HG02981 (cell line): ENCODE data around the gene METTL16.
A peak's percentile ranks its signal among the peaks of the same experiment; 100 is the strongest.
"Not testable (repeated sequence)": the region's sequence is repeated elsewhere in the genome, so short reads cannot be mapped to it uniquely, and the experiment has no call there.

Experiments
- ATAC-seq: cut with Tn5 transposase; IDR thresholded peaks from one replicate; pipeline ENCODE4 v1.9.1; 2021; ENCODE audit warnings: mild to moderate bottlenecking, moderate library complexity; ENCODE audit not compliant: unreplicated experiment

METTL16 gene, protein sequence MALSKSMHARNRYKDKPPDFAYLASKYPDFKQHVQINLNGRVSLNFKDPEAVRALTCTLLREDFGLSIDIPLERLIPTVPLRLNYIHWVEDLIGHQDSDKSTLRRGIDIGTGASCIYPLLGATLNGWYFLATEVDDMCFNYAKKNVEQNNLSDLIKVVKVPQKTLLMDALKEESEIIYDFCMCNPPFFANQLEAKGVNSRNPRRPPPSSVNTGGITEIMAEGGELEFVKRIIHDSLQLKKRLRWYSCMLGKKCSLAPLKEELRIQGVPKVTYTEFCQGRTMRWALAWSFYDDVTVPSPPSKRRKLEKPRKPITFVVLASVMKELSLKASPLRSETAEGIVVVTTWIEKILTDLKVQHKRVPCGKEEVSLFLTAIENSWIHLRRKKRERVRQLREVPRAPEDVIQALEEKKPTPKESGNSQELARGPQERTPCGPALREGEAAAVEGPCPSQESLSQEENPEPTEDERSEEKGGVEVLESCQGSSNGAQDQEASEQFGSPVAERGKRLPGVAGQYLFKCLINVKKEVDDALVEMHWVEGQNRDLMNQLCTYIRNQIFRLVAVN

GRCh38 chr17:2511462-2512369, at the start of gene METTL16:
Gene METTL16 (minus strand): TSS chr17:2511888. CDS start chr17:2502331, 9,557 bp downstream.
- ATAC-seq, result peak; percentile 98

DNA sequence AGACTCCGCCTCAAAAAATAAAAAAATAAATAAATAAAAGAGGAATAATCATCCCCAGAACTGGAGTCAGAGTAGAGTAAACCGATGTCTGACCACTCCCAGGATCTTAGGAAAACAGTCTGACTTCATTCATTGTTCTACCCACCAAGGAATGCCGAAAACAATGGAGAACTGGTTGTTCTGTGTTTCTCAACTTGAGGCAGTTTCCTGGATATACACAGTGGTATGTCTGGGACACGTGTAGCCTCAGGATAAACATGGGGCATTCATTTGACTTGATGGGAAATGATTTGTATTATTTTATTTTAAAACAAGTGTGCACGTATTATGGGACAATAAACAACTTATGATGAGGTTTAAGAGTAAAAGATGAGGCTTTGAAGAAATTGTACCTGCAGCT, 49.0 kb upstream of the METTL16 start:
- no peak for ATAC-seq

- ATAC-seq, result no peak
Observed at GRCh38 chr17:2551928-2552327, 40.2 kb upstream of the METTL16 start.

DNA sequence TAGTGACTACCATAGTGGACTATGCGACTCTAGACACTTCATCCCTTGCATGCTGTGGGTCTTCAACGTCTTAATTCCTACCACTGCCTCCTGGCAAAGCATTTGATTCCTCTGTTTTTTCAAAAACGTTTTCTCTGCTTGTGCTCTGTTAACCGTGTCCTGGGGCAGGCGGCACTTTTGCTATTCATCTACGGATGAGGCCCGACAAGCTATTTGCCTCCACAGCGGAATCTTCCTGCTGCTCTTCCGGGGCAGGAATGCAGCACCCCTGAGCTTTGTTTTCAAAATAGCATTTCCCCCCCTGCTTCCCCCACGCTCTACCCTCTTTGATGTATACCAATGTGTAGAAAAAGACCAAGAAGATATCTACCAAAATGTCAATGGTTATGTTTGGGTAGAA, 39.8 kb upstream of the METTL16 start:
- ATAC-seq, result no peak

DNA sequence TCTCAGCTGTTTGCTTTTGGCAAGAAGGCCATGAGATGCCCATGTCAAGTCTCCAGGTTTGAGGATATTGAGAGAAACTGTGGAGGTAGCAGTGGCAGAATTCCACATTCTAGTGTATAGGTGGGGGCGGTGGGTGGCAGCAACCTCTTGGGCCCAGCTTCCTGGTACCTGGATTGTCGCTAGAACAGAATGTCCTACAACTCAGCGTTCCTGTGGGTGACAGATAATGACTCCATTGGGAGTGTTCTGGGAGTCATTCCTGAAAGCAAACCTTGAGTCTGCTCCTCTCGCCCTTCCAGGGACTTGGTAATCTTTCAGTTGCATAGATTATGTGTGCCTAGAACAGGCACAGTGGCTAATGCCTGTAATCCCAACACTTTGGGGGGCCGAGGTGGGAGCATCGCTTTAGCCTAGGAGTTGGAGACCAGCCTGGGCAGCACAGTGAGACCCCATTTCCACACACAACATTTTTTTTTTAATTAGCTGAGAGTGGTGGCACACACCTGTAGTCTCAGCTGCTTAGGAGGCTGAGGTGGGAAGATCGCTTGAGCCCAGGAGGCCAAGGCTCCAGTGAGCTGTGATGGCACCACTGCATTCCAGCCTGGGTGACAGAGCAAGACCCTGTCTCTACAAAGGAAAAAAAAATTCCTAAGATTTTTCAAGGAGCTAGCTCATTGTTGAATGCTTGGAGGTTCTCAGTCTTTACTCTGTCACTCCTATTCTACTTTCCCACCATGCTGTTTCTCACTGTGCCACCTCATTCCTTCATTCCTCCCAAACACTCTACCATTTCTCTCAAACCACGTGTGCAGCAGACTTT, 37.9 kb upstream of the METTL16 start:
- no peak for ATAC-seq

DNA sequence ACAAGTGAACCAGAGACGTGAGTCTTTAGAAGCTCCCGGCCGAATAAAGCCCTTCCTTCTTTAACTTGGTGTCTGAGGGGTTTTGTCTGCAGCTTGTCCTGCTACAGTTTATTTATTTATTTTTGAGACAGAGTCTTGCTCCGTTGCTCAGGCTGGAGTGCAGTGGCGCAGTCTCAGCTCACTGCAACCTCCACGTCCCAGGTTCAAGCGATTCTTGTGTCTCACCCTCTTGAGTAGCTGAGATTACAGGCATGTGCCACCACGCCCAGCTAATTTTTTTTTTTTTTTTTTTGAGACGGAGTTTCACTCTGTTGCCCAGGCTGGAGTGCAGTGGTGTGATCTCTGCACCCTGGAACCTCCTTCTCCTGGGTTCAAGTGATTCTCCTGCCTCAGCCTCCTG, 36.3 kb upstream of the METTL16 start:
- ATAC-seq, result not testable (repeated sequence)

GRCh38 chr17:2547176-2547575, 35.5 kb upstream of the METTL16 start:
- ATAC-seq, result no peak

GRCh38 chr17:2545393-2545792, 33.7 kb upstream of the METTL16 start:
- no peak for ATAC-seq

DNA sequence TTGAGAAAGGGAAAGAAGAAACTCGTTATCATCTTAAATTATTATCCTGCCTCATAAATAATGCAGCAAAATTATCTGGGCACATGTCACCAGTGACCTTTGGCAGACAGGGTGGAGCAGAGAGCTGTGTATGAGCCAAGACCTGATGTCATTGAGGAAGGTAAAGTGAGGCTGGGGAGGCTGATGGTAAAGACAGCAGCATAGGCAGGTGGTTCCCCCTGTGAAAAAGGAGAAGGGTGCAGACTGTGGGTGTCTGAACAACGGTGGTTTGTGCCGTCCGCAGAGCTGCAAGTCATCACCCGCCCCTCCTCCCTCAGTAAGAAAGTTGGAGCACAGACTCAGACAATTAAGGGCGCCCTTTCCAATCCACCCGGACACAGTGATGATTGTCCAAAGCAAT, 30.8 kb upstream of the METTL16 start:
- ATAC-seq, result no peak

DNA sequence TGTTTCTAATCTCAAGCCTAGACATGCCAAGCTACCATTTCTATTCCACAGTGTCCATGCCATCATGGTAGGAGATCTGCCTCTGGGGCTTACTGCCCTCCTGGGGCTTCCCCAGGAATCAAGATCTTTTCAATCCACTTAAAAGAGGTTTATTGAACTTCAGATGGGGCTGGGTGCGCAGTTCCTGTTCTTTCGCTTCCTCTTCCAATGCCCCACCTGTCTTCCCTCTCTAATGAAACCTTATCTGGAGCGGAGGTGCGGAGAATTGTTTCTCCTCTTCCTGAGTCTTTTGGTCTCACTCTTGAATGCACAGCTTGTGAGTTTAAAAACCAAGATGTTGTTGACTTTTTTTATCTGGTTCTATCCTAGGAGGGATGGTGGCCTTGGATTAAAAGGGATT, 30.4 kb upstream of the METTL16 start:
- no peak for ATAC-seq

DNA sequence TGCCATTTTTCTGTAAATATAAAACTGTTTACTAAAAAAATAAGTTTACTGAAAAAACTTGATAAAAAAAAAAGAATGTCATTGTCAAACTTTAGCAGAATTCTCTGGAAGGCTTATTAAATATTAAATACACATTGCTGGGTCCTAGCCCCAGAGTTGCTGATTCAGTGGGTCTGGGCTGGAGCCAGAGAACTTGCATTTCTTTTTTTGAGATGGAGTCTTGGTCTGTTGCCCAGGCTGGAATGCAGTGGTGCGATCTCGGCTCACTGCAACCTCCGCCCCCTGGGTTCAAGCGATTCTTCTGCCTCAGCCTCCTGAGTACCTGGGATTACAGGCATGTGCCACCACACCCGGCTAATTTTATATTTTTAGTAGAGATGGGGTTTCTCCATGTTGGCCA, 25.9 kb upstream of the METTL16 start:
- ATAC-seq, result not testable (repeated sequence)

DNA sequence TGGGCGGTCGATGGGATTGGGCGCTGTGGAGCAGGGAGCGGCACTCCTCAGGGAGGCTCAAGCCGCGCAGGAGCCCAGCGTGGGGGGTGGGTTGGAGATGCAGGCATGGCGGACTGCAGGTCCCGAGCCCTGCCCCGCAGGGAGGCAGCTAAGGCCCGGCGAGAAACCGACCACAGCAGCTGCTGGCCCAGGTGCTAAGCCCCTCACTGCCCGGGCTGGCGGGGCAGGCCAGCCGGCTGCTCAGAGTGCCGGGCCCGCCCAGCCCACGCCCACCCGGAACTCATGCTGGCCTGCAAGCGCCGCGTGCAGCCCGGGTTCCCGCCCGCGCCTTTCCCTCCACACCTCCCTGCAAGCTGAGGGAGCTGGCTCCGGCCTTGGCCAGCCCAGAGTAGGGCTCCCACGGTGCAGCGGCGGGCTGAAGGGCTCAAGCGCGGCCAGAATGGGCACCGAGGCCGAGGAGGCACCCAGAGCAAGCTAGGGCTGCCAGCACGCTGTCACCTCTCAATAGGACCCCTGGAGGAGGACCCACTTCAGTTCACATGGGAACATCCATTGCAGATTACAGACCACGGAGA, 20.5 kb upstream of the METTL16 start:
- no peak for ATAC-seq

DNA sequence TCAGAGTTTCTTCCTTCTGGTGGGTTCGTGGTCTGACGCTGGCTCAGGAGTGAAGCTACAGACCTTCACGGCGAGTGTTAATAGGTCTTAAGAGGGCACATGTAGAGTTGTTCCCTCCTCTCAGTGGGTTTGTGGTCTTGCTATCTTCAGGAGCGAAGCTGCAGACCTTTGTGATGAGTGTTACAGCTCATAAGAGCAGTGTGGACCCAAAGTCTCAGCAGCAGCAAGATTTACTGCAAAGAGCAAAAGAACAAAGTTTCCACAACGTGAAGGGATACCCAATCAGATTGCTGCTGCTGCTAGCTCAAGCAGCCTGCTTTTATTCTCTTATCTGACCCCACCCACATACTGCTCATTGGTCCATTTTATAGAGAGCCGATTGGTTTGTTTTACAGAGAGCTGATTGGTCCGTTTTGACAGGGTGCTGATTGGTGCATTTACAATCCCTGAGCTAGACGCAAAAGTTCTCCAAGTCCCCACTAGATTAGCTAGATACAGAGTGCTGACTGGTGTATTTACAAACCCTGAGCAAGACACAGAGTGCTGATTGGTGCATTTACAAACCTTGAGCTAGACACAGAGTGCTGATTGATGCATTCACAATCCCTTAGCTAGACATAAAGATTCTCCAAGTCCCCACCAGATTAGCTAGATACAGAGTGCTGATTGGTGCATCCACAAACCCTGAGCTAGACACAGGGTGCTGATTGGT, 19.7 kb upstream of the METTL16 start:
- not testable (repeated sequence) for ATAC-seq

- ATAC-seq, result not testable (repeated sequence)
Observed at GRCh38 chr17:2521775-2522410, 10.2 kb upstream of the METTL16 start.

DNA sequence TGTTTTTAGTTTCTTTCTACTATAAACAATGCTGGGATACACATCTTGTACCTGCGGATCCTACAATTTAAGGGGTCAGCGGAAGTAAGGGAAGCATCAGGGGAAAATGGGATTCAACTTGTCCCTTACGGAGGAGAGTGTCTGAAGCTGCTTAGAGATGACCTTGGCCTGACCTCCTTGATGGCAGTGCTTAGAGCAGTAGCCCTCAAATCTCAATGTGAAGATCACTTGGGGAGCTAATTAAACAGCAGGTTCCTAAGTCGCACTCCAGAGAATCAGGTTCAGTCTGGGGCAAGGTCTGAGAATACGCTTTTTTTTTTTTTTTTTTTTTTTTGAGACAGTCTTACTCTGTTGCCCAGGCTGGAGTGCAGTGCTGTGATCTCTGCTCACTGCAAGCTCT, 9.6 kb upstream of the METTL16 start:
- no peak for ATAC-seq

DNA sequence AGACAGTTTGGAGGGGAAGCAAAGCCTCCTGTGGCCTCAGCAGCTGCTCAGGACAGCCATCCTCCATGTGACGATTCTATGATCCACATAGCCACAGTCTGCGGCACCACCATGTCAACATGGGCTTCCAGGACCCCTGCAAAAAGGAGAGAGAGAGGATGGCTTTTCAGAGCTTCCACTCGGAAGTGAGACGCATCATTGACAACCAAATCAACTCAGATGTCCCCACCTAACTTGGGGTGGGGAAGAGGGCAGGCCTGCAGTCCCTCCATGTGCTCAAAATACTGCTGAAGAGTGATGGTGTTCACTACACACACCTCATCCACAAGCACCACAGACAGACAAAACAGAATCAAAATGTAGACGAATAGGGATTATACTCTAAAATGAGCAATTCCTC, 5.9 kb upstream of the METTL16 start:
- ATAC-seq, result no peak

DNA sequence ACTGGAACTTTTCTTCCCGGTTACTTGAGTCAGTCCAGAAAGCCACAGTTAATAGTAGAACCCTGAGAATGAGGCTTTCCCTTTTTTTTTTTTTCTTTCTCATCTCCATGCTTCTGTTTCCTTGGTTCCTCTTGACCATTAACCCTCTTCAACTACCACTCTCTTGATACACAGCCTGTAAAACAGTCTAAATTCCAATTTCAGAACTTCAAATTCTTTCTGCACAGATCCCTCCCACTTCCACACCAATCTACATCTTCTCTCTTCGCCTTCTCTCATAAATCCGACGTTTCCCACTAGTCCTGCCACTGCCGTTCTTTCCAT, 588 bp downstream of the METTL16 start:
- no peak for ATAC-seq

- ATAC-seq, result no peak
Observed at GRCh38 chr17:2510559-2510958, 1.1 kb downstream of the METTL16 start.

DNA sequence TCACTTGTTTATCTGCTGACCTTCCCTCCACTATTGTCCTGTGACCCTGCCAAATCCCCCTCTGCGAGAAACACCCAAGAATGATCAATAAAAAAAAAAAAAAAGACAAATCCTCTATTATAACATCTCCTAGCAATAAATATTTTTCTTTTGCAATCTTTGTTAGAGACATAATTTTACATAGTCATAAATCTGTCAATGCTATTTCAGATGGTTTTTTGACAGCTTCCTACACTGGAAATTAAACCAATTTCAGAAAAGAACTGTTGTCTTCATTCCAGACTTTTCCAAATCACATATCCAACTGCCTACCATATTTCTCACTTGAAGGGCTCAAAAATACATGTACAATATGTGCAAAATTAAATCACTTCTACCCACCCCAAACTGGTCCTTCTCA, 3.7 kb downstream of the METTL16 start:
- no peak for ATAC-seq
